Immature natural killer cell (primary cell): Measurements from ENCODE around the gene PFKFB3. TPM values are rescaled to one million over a fixed set of nuclear protein-coding genes. Genes with fewer than 3 reads are reported as not detected.

Source experiments
- DNase-seq, 3 donors: peaks; one replicate each; pipeline ENCODE4 v3.0.0; 2022; ENCODE audit warnings: mixed read lengths in 1 of 3
- H3K27ac Mint-ChIP-seq, 6 donors: one replicate each; pipeline ENCODE4 v1.8.0; 2020; ENCODE audit warnings: mixed read lengths in 6 of 6, mild to moderate bottlenecking in 5 of 6, inconsistent platforms in 4 of 6, moderate library complexity in 3 of 6
- H3K27me3 Mint-ChIP-seq, 3 donors: one replicate each; pipeline ENCODE4 v1.8.0; 2020 to 2021; ENCODE audit warnings: low read depth in 3 of 3, mild to moderate bottlenecking in 3 of 3, mixed read lengths in 3 of 3, moderate library complexity in 3 of 3, inconsistent platforms in 1 of 3
- H3K36me3 Mint-ChIP-seq, 3 donors: one replicate each; pipeline ENCODE4 v1.8.0; 2020; ENCODE audit warnings: mixed read lengths in 3 of 3, inconsistent platforms in 2 of 3, mild to moderate bottlenecking in 2 of 3
- H3K4me1 Mint-ChIP-seq, 2 donors: one replicate each; pipeline ENCODE4 v1.8.0; 2020; ENCODE audit warnings: inconsistent platforms in 2 of 2, mild to moderate bottlenecking in 2 of 2, mixed read lengths in 2 of 2, moderate library complexity in 1 of 2
- H3K4me3 Mint-ChIP-seq, 5 donors: one replicate each; pipeline ENCODE4 v1.8.0; 2020; ENCODE audit warnings: mild to moderate bottlenecking in 5 of 5, mixed read lengths in 5 of 5, inconsistent platforms in 3 of 5, moderate library complexity in 3 of 5
- H3K9me3 Mint-ChIP-seq, 6 donors: one replicate each; pipeline ENCODE4 v1.8.0; 2020; ENCODE audit warnings: mild to moderate bottlenecking in 6 of 6, mixed read lengths in 6 of 6, inconsistent platforms in 4 of 6, moderate library complexity in 3 of 6
- polyA plus RNA-seq, 3 donors: library from polyadenylated mRNA; unstranded; fragments of 300-500 nt; fragmentation: Illumina TruSeq; gene quantifications; one replicate each; pipeline ENCODE4 v1.2.3, GENCODE V29; 2021

Gene PFKFB3
- polyA plus RNA-seq, 3 donors from 2014 or later: 3.2 to 8.0 (median 3.9) TPM

GRCh38 chr10:6222755-6223154, 20.0 kb downstream of the PFKFB3 start:
- H3K27me3 Mint-ChIP-seq: peaks cover 0 to 3% (median 2%) of the 10 kb centered on the region in 3 donors
- no peaks in the 10 kb centered on the region for H3K9me3 Mint-ChIP-seq
- no peak overlapping the region for H3K4me3 Mint-ChIP-seq
- peak overlapping the region in 1 of 6 donors; percentile 45 for H3K27ac Mint-ChIP-seq
- DNase-seq: no peak
- H3K36me3 Mint-ChIP-seq: peaks cover 8 to 46% (median 16%) of the 10 kb centered on the region in 3 donors
- no peaks in the 10 kb centered on the region for H3K4me1 Mint-ChIP-seq

GRCh38 chr10:6223981-6224380, 21.2 kb downstream of the PFKFB3 start:
- H3K9me3 Mint-ChIP-seq: no peaks in the 10 kb centered on the region
- peaks cover 0 to 3% (median 2%) of the 10 kb centered on the region in 3 donors for H3K27me3 Mint-ChIP-seq
- H3K27ac Mint-ChIP-seq: peak overlapping the region in 2 of 6 donors; percentile 41 to 43
- peaks cover 8 to 43% (median 16%) of the 10 kb centered on the region in 3 donors for H3K36me3 Mint-ChIP-seq
- DNase-seq: no peak
- no peaks in the 10 kb centered on the region for H3K4me1 Mint-ChIP-seq
- no peak overlapping the region for H3K4me3 Mint-ChIP-seq

- H3K4me3 Mint-ChIP-seq: no peak overlapping the region
- no peaks in the 10 kb centered on the region for H3K9me3 Mint-ChIP-seq
- H3K27me3 Mint-ChIP-seq: peaks cover 0 to 3% (median 2%) of the 10 kb centered on the region in 3 donors
- DNase-seq: no peak
- H3K36me3 Mint-ChIP-seq: peaks cover 8 to 36% (median 16%) of the 10 kb centered on the region in 3 donors
- no peak overlapping the region for H3K27ac Mint-ChIP-seq
- H3K4me1 Mint-ChIP-seq: no peaks in the 10 kb centered on the region
Observed at GRCh38 chr10:6224781-6225180, 22.0 kb downstream of the PFKFB3 start.

- no peak overlapping the region for H3K27ac Mint-ChIP-seq
- no peaks in the 10 kb centered on the region for H3K4me1 Mint-ChIP-seq
- H3K36me3 Mint-ChIP-seq: peaks cover 8 to 35% (median 21%) of the 10 kb centered on the region in 3 donors
- no peak for DNase-seq
- no peaks in the 10 kb centered on the region for H3K9me3 Mint-ChIP-seq
- H3K4me3 Mint-ChIP-seq: no peak overlapping the region
- H3K27me3 Mint-ChIP-seq: peaks cover 0 to 3% (median 2%) of the 10 kb centered on the region in 3 donors
Observed at GRCh38 chr10:6225263-6225814, 22.6 kb downstream of the PFKFB3 start.

- peaks cover 0 to 3% (median 2%) of the 10 kb centered on the region in 3 donors for H3K27me3 Mint-ChIP-seq
- no peak for DNase-seq
- no peaks in the 10 kb centered on the region for H3K4me1 Mint-ChIP-seq
- no peak overlapping the region for H3K4me3 Mint-ChIP-seq
- no peaks in the 10 kb centered on the region for H3K9me3 Mint-ChIP-seq
- H3K27ac Mint-ChIP-seq: no peak overlapping the region
- peaks cover 4 to 28% (median 14%) of the 10 kb centered on the region in 3 donors for H3K36me3 Mint-ChIP-seq
Observed at GRCh38 chr10:6226216-6226615, 23.5 kb downstream of the PFKFB3 start.

- DNase-seq: no peak
- H3K9me3 Mint-ChIP-seq: no peaks in the 10 kb centered on the region
- H3K27me3 Mint-ChIP-seq: peaks cover 0 to 3% (median 2%) of the 10 kb centered on the region in 3 donors
- peaks cover 4 to 28% (median 14%) of the 10 kb centered on the region in 3 donors for H3K36me3 Mint-ChIP-seq
- no peaks in the 10 kb centered on the region for H3K4me1 Mint-ChIP-seq
- H3K4me3 Mint-ChIP-seq: no peak overlapping the region
- no peak overlapping the region for H3K27ac Mint-ChIP-seq
Observed at GRCh38 chr10:6227346-6227745, 24.6 kb downstream of the PFKFB3 start.

GRCh38 chr10:6228010-6228511, 25.3 kb downstream of the PFKFB3 start:
- Mint-ChIP-seq H3K4me1 (no peaks in the 10 kb centered on the region), H3K36me3 (peaks cover 4 to 28% (median 14%) of the 10 kb centered on the region in 3 donors), H3K9me3 (no peaks in the 10 kb centered on the region), H3K4me3 (no peak overlapping the region), H3K27ac (no peak overlapping the region), H3K27me3 (peaks cover 0 to 2% (median 2%) of the 10 kb centered on the region in 3 donors)
- no peak for DNase-seq

- Mint-ChIP-seq H3K9me3 (no peaks in the 10 kb centered on the region), H3K36me3 (peaks cover 4 to 26% (median 14%) of the 10 kb centered on the region in 3 donors), H3K27me3 (peaks cover 0 to 2% (median 2%) of the 10 kb centered on the region in 3 donors), H3K4me3 (no peak overlapping the region), H3K27ac (no peak overlapping the region), H3K4me1 (no peaks in the 10 kb centered on the region)
- DNase-seq: no peak
Observed at GRCh38 chr10:6228647-6229046, 25.9 kb downstream of the PFKFB3 start.

GRCh38 chr10:6229290-6229689, 26.6 kb downstream of the PFKFB3 start:
- Mint-ChIP-seq H3K27ac (no peak overlapping the region), H3K36me3 (peaks cover 6 to 23% (median 12%) of the 10 kb centered on the region in 3 donors), H3K4me3 (no peak overlapping the region), H3K27me3 (peaks cover 0 to 2% (median 2%) of the 10 kb centered on the region in 3 donors), H3K9me3 (no peaks in the 10 kb centered on the region), H3K4me1 (no peaks in the 10 kb centered on the region)
- no peak for DNase-seq

GRCh38 chr10:6229746-6230145, 27.0 kb downstream of the PFKFB3 start:
- no peak for DNase-seq
- peaks cover 0 to 2% (median 2%) of the 10 kb centered on the region in 3 donors for H3K27me3 Mint-ChIP-seq
- no peaks in the 10 kb centered on the region for H3K4me1 Mint-ChIP-seq
- no peaks in the 10 kb centered on the region for H3K9me3 Mint-ChIP-seq
- peak overlapping the region in 1 of 6 donors; percentile 55 for H3K27ac Mint-ChIP-seq
- H3K4me3 Mint-ChIP-seq: no peak overlapping the region
- peaks cover 10 to 22% (median 12%) of the 10 kb centered on the region in 3 donors for H3K36me3 Mint-ChIP-seq

- H3K27ac Mint-ChIP-seq: peak overlapping the region in 1 of 6 donors; percentile 24
- H3K4me1 Mint-ChIP-seq: no peaks in the 10 kb centered on the region
- H3K4me3 Mint-ChIP-seq: no peak overlapping the region
- H3K36me3 Mint-ChIP-seq: peaks cover 10 to 23% (median 15%) of the 10 kb centered on the region in 3 donors
- H3K9me3 Mint-ChIP-seq: no peaks in the 10 kb centered on the region
- peaks cover 0 to 2% (median 2%) of the 10 kb centered on the region in 3 donors for H3K27me3 Mint-ChIP-seq
- no peak for DNase-seq
Observed at GRCh38 chr10:6230315-6230714, 27.6 kb downstream of the PFKFB3 start.

- Mint-ChIP-seq H3K27me3 (peaks cover 0 to 2% (median 2%) of the 10 kb centered on the region in 3 donors), H3K27ac (no peak overlapping the region), H3K4me3 (no peak overlapping the region), H3K4me1 (no peaks in the 10 kb centered on the region), H3K9me3 (no peaks in the 10 kb centered on the region), H3K36me3 (peaks cover 10 to 20% (median 17%) of the 10 kb centered on the region in 3 donors)
- no peak for DNase-seq
Observed at GRCh38 chr10:6231146-6231545, 28.4 kb downstream of the PFKFB3 start.

- H3K27ac Mint-ChIP-seq: no peak overlapping the region
- no peak for DNase-seq
- peaks cover 7 to 20% (median 13%) of the 10 kb centered on the region in 3 donors for H3K36me3 Mint-ChIP-seq
- H3K4me1 Mint-ChIP-seq: no peaks in the 10 kb centered on the region
- H3K9me3 Mint-ChIP-seq: no peaks in the 10 kb centered on the region
- peaks cover 0 to 2% (median 2%) of the 10 kb centered on the region in 3 donors for H3K27me3 Mint-ChIP-seq
- H3K4me3 Mint-ChIP-seq: no peak overlapping the region
Observed at GRCh38 chr10:6231730-6232129, 29.0 kb downstream of the PFKFB3 start.

- H3K9me3 Mint-ChIP-seq: no peaks in the 10 kb centered on the region
- no peak for DNase-seq
- no peak overlapping the region for H3K27ac Mint-ChIP-seq
- peaks cover 0 to 2% (median 0%) of the 10 kb centered on the region in 3 donors for H3K27me3 Mint-ChIP-seq
- H3K4me3 Mint-ChIP-seq: no peak overlapping the region
- peaks cover 7 to 20% (median 13%) of the 10 kb centered on the region in 3 donors for H3K36me3 Mint-ChIP-seq
- peaks cover 0 to 2% of the 10 kb centered on the region in 2 donors for H3K4me1 Mint-ChIP-seq
Observed at GRCh38 chr10:6232225-6232807, 29.6 kb downstream of the PFKFB3 start.
